Measurements from ENCODE around the gene SBDS. TPM values are rescaled to one million over a fixed set of nuclear protein-coding genes. Genes with fewer than 3 reads are reported as not detected.

Gene SBDS
- total and polyA plus RNA-seq, 4 donors, result 67.5 to 108 (median 96.0) TPM

- no peak for ATAC-seq (ENCODE audit: insufficient read depth, low FRiP score)
- DNase-seq, result peak in 2 of 3 donors; percentile 10 to 14
- H3K27me3 ChIP-seq (ENCODE audit: control insufficient read depth in 3 of 3, insufficient read depth in 3 of 3, low read length in 2 of 3), result no peaks in the 10 kb centered on the region
- no peak overlapping the region for H3K4me3 ChIP-seq
- 92 to 94% methylated on average over 17 of the region's 17 CpGs for WGBS, 2 donors
- no peak overlapping the region for H3K27ac ChIP-seq (ENCODE audit: low read depth in 1 of 2, low read length in 1 of 2)
- H3K9ac ChIP-seq (ENCODE audit: insufficient read depth in 1 of 2, low read length in 2 of 2), result no peak overlapping the region
- TF ChIP-seq CTCF (IDR thresholded peaks at IDR 0.05; ENCODE audit: control extremely low read depth, extremely low read depth), result no peak
- peaks cover 0 to 10% (median 0%) of the 10 kb centered on the region in 5 donors for H3K4me1 ChIP-seq (ENCODE audit: control insufficient read depth in 5 of 5, insufficient read depth in 5 of 5, low read length in 5 of 5)
- H3K36me3 ChIP-seq (ENCODE audit: control insufficient read depth in 4 of 4, insufficient read depth in 4 of 4, low read length in 4 of 4), result peaks cover 7 to 31% (median 16%) of the 10 kb centered on the region in 4 donors
- H3K9me3 ChIP-seq (ENCODE audit: control insufficient read depth in 4 of 4, insufficient read depth in 3 of 4, low read length in 3 of 4), result no peaks in the 10 kb centered on the region
These were observed 36.6 kb downstream of the SBDS start for GRCh38 chr7:66958538-66959350.

- H3K9ac ChIP-seq (ENCODE audit: insufficient read depth in 1 of 2, low read length in 2 of 2), result no peak overlapping the region
- 91 to 94% methylated on average over 13 of the region's 13 CpGs for WGBS, 2 donors
- H3K27ac ChIP-seq (ENCODE audit: low read depth in 1 of 2, low read length in 1 of 2), result no peak overlapping the region
- peaks cover 0 to 10% (median 0%) of the 10 kb centered on the region in 5 donors for H3K4me1 ChIP-seq (ENCODE audit: control insufficient read depth in 5 of 5, insufficient read depth in 5 of 5, low read length in 5 of 5)
- no peak for TF ChIP-seq CTCF (IDR thresholded peaks at IDR 0.05; ENCODE audit: control extremely low read depth, extremely low read depth)
- H3K9me3 ChIP-seq (ENCODE audit: control insufficient read depth in 4 of 4, insufficient read depth in 3 of 4, low read length in 3 of 4), result no peaks in the 10 kb centered on the region
- H3K4me3 ChIP-seq, result no peak overlapping the region
- DNase-seq (no peak), ATAC-seq (ENCODE audit: insufficient read depth, low FRiP score) (no peak)
- H3K27me3 ChIP-seq (ENCODE audit: control insufficient read depth in 3 of 3, insufficient read depth in 3 of 3, low read length in 2 of 3), result no peaks in the 10 kb centered on the region
- peaks cover 11 to 39% (median 18%) of the 10 kb centered on the region in 4 donors for H3K36me3 ChIP-seq (ENCODE audit: control insufficient read depth in 4 of 4, insufficient read depth in 4 of 4, low read length in 4 of 4)
These were observed 37.6 kb downstream of the SBDS start for GRCh38 chr7:66957595-66958290.

- Histone ChIP-seq H3K9me3 (ENCODE audit: control insufficient read depth in 4 of 4, insufficient read depth in 3 of 4, low read length in 3 of 4) (no peaks in the 10 kb centered on the region), H3K4me3 (no peak overlapping the region), H3K27ac (ENCODE audit: low read depth in 1 of 2, low read length in 1 of 2) (no peak overlapping the region), H3K36me3 (ENCODE audit: control insufficient read depth in 4 of 4, insufficient read depth in 4 of 4, low read length in 4 of 4) (peaks cover 26 to 56% (median 39%) of the 10 kb centered on the region in 4 donors), H3K4me1 (ENCODE audit: control insufficient read depth in 5 of 5, insufficient read depth in 5 of 5, low read length in 5 of 5) (peaks cover 0 to 10% (median 0%) of the 10 kb centered on the region in 5 donors), H3K27me3 (ENCODE audit: control insufficient read depth in 3 of 3, insufficient read depth in 3 of 3, low read length in 2 of 3) (no peaks in the 10 kb centered on the region), H3K9ac (ENCODE audit: insufficient read depth in 1 of 2, low read length in 2 of 2) (no peak overlapping the region)
- no peak for DNase-seq
- 90 to 91% methylated on average over 5 of the region's 5 CpGs for WGBS, 2 donors
- TF ChIP-seq CTCF (IDR thresholded peaks at IDR 0.05; ENCODE audit: control extremely low read depth, extremely low read depth), result no peak
- ATAC-seq (ENCODE audit: insufficient read depth, low FRiP score), result no peak
These were observed 42.4 kb downstream of the SBDS start for GRCh38 chr7:66953044-66953427.

Data from lung (tissue), 12 donors.